ENCODE results near the gene COL24A1. TPM values are rescaled to one million over a fixed set of nuclear protein-coding genes. Genes with fewer than 3 reads are reported as not detected.

COL24A1 gene
- total RNA-seq, 1 experiment from 2014 or later: not detected

GRCh38 chr1:85976516-85977205 lies 179.9 kb downstream of the COL24A1 start:
- DNase-seq (ENCODE audit: low read depth, low spot score) (no peak), ATAC-seq (no peak)
- Histone ChIP-seq H3K36me3 (ENCODE audit: control insufficient read depth in 1 of 2, insufficient read depth in 2 of 2, low read length in 2 of 2) (no peaks in the 10 kb centered on the region), H3K9me3 (ENCODE audit: control insufficient read depth in 1 of 2, insufficient read depth in 1 of 2, low read depth in 1 of 2, low read length in 2 of 2) (no peaks in the 10 kb centered on the region), H3K9ac (ENCODE audit: low read length) (no peak overlapping the region), H3K27me3 (ENCODE audit: insufficient read depth, low read length) (no peaks in the 10 kb centered on the region), H3K4me1 (ENCODE audit: control insufficient read depth in 1 of 2, insufficient read depth in 2 of 2, low read length in 2 of 2) (no peaks in the 10 kb centered on the region), H4K20me1 (ENCODE audit: insufficient read depth) (no peaks in the 10 kb centered on the region), H3K4me3 (replicated peaks in 1 of 2; ENCODE audit: low read depth in 1 of 2, low read length in 2 of 2) (no peak overlapping the region), H3K79me2 (ENCODE audit: insufficient read depth, low read length) (no peaks in the 10 kb centered on the region), H3K9me2 (ENCODE audit: insufficient read depth) (no peaks in the 10 kb centered on the region), H2AFZ (ENCODE audit: low read depth, low read length, poor library complexity, severe bottlenecking) (no peak overlapping the region), H3K27ac (ENCODE audit: low read depth, low read length) (no peak overlapping the region), H3K4me2 (ENCODE audit: low read length) (no peak overlapping the region)
- POLR2A ChIA-PET: no interaction called here
- no TSS peak for BruUV-seq (replicated peaks)
- CTCF ChIA-PET: no interaction called here
- intact Hi-C loops (cut with micrococcal nuclease): no loop called here
- RAD21 ChIA-PET (ENCODE audit: low non-redundant PET in 1 of 2, low total read pairs in 2 of 2, uncharacterized antibody in 2 of 2, unreplicated experiment in 2 of 2): no interaction called here
- no peak for TF ChIP-seq EZH2 (IDR thresholded peaks at IDR 0.05)
- TF ChIP-seq, protein P1, sequence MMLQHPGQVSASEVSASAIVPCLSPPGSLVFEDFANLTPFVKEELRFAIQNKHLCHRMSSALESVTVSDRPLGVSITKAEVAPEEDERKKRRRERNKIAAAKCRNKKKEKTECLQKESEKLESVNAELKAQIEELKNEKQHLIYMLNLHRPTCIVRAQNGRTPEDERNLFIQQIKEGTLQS (IDR thresholded peaks at IDR 0.05): no peak
- TF ChIP-seq TCF7L2 (IDR thresholded peaks at IDR 0.05; ENCODE audit: borderline replicate concordance, extremely low read depth, insufficient read depth, insufficient read length): no peak
- no peak for TF ChIP-seq JUND (IDR thresholded peaks at IDR 0.05)
- TF ChIP-seq EGR1 (IDR thresholded peaks at IDR 0.05; ENCODE audit: low read depth): no peak
- no peak for TF ChIP-seq POLR2AphosphoS5 (IDR thresholded peaks at IDR 0.05; ENCODE audit: low read depth, low read length)
- TF ChIP-seq ZNF274 (IDR thresholded peaks at IDR 0.05; ENCODE audit: low read depth, low read length): no peak
- TF ChIP-seq CBX3 (IDR thresholded peaks at IDR 0.05; ENCODE audit: low read depth): no peak
- TF ChIP-seq EZH2phosphoT487 (IDR thresholded peaks at IDR 0.05; ENCODE audit: borderline replicate concordance): no peak
- no peak for TF ChIP-seq CEBPB (IDR thresholded peaks at IDR 0.05; ENCODE audit: low read depth)
- TF ChIP-seq REST (IDR thresholded peaks at IDR 0.05; ENCODE audit: low read depth): no peak
- no peak for TF ChIP-seq MAX (IDR thresholded peaks at IDR 0.05)
- no peak for TF ChIP-seq SRF (IDR thresholded peaks at IDR 0.05; ENCODE audit: low read depth)
- TF ChIP-seq ZBTB33 (IDR thresholded peaks at IDR 0.05; ENCODE audit: extremely low read depth, insufficient replicate concordance, low read length): no peak
- TF ChIP-seq RAD21 (IDR thresholded peaks at IDR 0.05; ENCODE audit: low read depth): no peak
- TF ChIP-seq, protein P2, sequence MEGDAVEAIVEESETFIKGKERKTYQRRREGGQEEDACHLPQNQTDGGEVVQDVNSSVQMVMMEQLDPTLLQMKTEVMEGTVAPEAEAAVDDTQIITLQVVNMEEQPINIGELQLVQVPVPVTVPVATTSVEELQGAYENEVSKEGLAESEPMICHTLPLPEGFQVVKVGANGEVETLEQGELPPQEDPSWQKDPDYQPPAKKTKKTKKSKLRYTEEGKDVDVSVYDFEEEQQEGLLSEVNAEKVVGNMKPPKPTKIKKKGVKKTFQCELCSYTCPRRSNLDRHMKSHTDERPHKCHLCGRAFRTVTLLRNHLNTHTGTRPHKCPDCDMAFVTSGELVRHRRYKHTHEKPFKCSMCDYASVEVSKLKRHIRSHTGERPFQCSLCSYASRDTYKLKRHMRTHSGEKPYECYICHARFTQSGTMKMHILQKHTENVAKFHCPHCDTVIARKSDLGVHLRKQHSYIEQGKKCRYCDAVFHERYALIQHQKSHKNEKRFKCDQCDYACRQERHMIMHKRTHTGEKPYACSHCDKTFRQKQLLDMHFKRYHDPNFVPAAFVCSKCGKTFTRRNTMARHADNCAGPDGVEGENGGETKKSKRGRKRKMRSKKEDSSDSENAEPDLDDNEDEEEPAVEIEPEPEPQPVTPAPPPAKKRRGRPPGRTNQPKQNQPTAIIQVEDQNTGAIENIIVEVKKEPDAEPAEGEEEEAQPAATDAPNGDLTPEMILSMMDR (IDR thresholded peaks at IDR 0.05 in 2 of 3, conservative IDR thresholded peaks at IDR 0.05 in 1 of 3; ENCODE audit: borderline replicate concordance in 1 of 3, insufficient read depth in 1 of 3, low read depth in 2 of 3, low read length in 2 of 3): no peak
- TF ChIP-seq ELF1 (IDR thresholded peaks at IDR 0.05; ENCODE audit: borderline replicate concordance, low read depth): no peak
- TF ChIP-seq YY1 (IDR thresholded peaks at IDR 0.05; ENCODE audit: extremely low read depth, insufficient replicate concordance, low read depth, low read length): no peak

Data from HCT116 (cell line).